Myometrial cell (primary cell): ENCODE results near the gene UBE3B. TPM values are rescaled to one million over a fixed set of nuclear protein-coding genes. Genes with fewer than 3 reads are reported as not detected.

Experiments used
- total RNA-seq: library from RNA; depleted of rRNA; stranded (reverse); fragments of >200 nt; gene quantifications from 2 replicates; pipeline ENCODE4 v1.2.3, GENCODE V29; 2015

Gene UBE3B, protein sequence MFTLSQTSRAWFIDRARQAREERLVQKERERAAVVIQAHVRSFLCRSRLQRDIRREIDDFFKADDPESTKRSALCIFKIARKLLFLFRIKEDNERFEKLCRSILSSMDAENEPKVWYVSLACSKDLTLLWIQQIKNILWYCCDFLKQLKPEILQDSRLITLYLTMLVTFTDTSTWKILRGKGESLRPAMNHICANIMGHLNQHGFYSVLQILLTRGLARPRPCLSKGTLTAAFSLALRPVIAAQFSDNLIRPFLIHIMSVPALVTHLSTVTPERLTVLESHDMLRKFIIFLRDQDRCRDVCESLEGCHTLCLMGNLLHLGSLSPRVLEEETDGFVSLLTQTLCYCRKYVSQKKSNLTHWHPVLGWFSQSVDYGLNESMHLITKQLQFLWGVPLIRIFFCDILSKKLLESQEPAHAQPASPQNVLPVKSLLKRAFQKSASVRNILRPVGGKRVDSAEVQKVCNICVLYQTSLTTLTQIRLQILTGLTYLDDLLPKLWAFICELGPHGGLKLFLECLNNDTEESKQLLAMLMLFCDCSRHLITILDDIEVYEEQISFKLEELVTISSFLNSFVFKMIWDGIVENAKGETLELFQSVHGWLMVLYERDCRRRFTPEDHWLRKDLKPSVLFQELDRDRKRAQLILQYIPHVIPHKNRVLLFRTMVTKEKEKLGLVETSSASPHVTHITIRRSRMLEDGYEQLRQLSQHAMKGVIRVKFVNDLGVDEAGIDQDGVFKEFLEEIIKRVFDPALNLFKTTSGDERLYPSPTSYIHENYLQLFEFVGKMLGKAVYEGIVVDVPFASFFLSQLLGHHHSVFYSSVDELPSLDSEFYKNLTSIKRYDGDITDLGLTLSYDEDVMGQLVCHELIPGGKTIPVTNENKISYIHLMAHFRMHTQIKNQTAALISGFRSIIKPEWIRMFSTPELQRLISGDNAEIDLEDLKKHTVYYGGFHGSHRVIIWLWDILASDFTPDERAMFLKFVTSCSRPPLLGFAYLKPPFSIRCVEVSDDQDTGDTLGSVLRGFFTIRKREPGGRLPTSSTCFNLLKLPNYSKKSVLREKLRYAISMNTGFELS
- 42.4 and 42.5 TPM in 2 replicates for total RNA-seq

DNA sequence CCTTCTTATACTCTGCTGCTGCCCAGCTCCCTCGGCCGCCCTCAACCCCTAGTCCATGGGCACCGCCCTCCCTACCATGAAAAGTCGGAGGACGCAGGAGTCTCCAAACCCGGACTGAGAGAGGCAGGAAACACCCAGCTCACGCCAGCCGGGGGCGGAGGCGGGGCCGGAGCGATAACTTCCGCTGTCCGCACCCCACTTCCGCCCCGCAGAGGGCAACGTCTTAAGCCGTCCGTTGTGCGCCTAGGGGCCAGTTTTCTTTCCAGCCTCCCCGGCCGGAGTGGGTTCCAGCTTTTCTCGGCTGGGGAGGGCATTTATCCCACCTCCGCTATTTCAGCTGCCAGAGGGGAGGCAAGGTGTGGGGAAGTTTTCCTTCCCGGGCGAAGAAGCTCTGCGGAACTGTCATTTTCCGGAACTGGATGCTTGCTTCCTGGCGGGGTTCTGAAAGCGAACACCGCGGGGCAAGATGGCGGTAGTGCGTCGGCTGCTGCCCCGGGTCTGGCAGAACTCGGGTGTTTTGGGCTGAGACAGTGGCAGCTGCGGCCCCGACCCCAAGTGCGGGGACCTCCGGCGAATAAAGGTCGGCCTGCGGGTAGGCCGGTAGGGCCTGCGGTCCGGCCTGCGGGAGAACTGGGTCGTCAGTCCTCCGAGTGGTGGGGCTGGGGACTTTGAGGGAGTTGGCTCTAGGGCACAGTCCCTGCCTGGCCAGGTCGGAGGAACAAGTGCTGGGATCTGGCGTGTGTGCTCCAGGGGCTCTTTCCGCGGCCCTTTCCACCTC, at the start of gene UBE3B, which contains the start of gene KCTD10:
UBE3B (plus strand) TSS at position 450 of the 778 bp plus-strand sequence. CDS start 5,918 bp downstream, outside the sequence.
KCTD10 (minus strand) TSS at position 116 of the 778 bp plus-strand sequence; CDS start at position 78, 38 bp downstream.

DNA sequence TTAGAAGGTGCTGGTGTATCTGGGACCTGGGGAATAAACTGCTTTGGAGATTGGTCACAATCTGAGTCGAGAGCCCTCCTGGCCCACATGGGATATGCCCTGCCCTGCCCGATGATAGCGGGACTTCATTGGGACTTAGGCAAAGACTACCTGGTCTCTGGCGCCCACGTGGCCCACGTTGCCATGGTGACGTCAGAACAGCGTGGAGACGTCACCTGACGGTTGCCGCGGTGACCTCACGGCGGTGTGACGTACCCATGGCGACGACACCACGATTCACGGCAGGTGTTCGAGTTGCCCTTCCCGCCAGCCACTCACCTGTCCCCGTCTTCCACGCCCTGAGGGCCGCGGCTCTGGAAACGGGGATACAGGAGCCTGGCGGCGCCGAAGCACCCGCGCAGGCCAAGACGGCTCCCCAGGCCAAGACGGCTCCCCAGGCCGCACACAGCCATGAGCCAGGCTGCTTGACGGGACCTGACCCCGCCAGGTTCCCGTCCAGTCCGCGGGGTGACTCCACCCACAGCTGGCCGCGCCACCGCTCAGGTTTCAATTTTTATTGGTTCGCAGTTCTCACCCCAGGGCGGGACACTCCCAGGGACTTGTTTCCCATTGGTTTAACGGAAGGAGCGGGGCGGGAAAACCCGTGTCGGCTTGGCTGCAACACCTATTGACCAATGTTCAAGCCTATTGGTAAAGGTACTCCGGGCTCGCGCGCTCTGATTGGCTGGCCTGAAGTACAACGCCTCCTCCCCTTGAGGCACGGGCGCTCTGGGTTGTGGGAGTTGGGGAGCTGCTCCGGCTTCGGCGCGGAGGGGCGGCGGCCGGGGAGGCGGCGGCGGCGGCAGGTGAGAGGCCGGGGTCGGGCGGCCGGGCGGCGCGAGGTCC, 95.8 kb downstream of the UBE3B start, which contains the start of the genes MMAB and MVK:
MMAB (minus strand) TSS at position 476 of the 885 bp plus-strand sequence; CDS start at position 452, 24 bp downstream.
MVK (plus strand) TSS at position 766 of the 885 bp plus-strand sequence. CDS start 1,029 bp downstream, outside the sequence.

Other genes starting within 250 kb of the UBE3B start
- not detected in 2 replicates for gene FOXN4, start 168.3 kb upstream of the UBE3B start, total RNA-seq
- gene MYO1H, start 129.7 kb upstream of the UBE3B start, total RNA-seq = not detected in 2 replicates
- 57.2 and 65.2 TPM in 2 replicates for gene KCTD10, start 334 bp upstream of the UBE3B start, total RNA-seq
- gene MMAB, start 95.9 kb downstream of the UBE3B start, total RNA-seq = 126 and 129 TPM in 2 replicates
- gene MVK, start 96.2 kb downstream of the UBE3B start, total RNA-seq = 70.2 and 120 TPM in 2 replicates
- 0.58 and 0.71 TPM in 2 replicates for gene FAM222A, start 236.2 kb downstream of the UBE3B start, total RNA-seq